Loucy (cell line): ENCODE results near the gene CP.

Experiments used
- H2AFZ ChIP-seq: fragments of 200-600 bp; sonication (generic); 2 replicates; pipeline ENCODE4 v1.6.0; 2016; ENCODE audit warnings: antibody characterized with exemption, mild to moderate bottlenecking, low read length, moderate library complexity
- H3F3A ChIP-seq: fragments of 200-600 bp; 2 replicates; pipeline ENCODE4 v1.6.0; 2016; ENCODE audit warnings: antibody characterized with exemption, low read depth, mild to moderate bottlenecking
- H3K27me3 ChIP-seq: fragments of 200-600 bp; sonication (generic); 2 replicates; pipeline ENCODE4 v1.6.1; 2014; ENCODE audit warnings: low read length, mild to moderate bottlenecking; ENCODE audit not compliant: insufficient read depth, poor library complexity, severe bottlenecking
- H3K36me3 ChIP-seq: fragments of 200-600 bp; sonication (generic); 2 replicates; pipeline ENCODE4 v1.6.1; 2016; ENCODE audit warnings: low read length; ENCODE audit not compliant: insufficient read depth
- H3K4me1 ChIP-seq: fragments of 200-600 bp; sonication (generic); 2 replicates; pipeline ENCODE4 v1.5.1; 2014; ENCODE audit warnings: low read length, mild to moderate bottlenecking; ENCODE audit not compliant: insufficient read depth, poor library complexity, severe bottlenecking
- H3K4me2 ChIP-seq: fragments of 200-600 bp; sonication (generic); 2 replicates; pipeline ENCODE4 v1.6.0; 2014; ENCODE audit warnings: antibody characterized with exemption, low read length, low read depth, mild to moderate bottlenecking; ENCODE audit not compliant: poor library complexity, severe bottlenecking
- H3K4me3 ChIP-seq: fragments of 200-600 bp; sonication (generic); 2 replicates; pipeline ENCODE4 v1.5.1; 2014; ENCODE audit warnings: low read length, mild to moderate bottlenecking, mixed read lengths; ENCODE audit not compliant: poor library complexity, severe bottlenecking
- H3K79me2 ChIP-seq: fragments of 200-600 bp; sonication (generic); 2 replicates; pipeline ENCODE4 v1.6.1; 2014; ENCODE audit warnings: low read length; ENCODE audit not compliant: insufficient read depth
- H3K9ac ChIP-seq: fragments of 200-600 bp; sonication (generic); 2 replicates; pipeline ENCODE4 v1.6.0; 2014; ENCODE audit warnings: mild to moderate bottlenecking, low read depth, low read length, moderate library complexity; ENCODE audit not compliant: poor library complexity, severe bottlenecking
- H3K9me2 ChIP-seq: fragments of 200-600 bp; sonication (generic); replicated peaks from 2 replicates; pipeline ENCODE4 v1.6.1; 2016; ENCODE audit warnings: low read depth, low read length, mixed read lengths
- H3K9me3 ChIP-seq: fragments of 200-600 bp; sonication (generic); 2 replicates; pipeline ENCODE4 v1.6.1; 2014; ENCODE audit warnings: mild to moderate bottlenecking, antibody characterized with exemption, low read length, low read depth; ENCODE audit not compliant: insufficient read depth
- H4K20me1 ChIP-seq: fragments of 200-600 bp; sonication (generic); 2 replicates; pipeline ENCODE4 v1.6.0; 2014; ENCODE audit warnings: antibody characterized with exemption, low read length, mild to moderate bottlenecking; ENCODE audit not compliant: insufficient read depth, poor library complexity, severe bottlenecking
- EZH2phosphoT487 ChIP-seq: fragments of 200-600 bp; IDR thresholded peaks from 2 replicates; pipeline ENCODE4 v1.6.1; 2018; ENCODE audit warnings: antibody characterized with exemption, mild to moderate bottlenecking, moderate library complexity, borderline replicate concordance
- TF ChIP-seq, protein P1 (sequence below): fragments of 200-600 bp; sonication (generic); conservative IDR thresholded peaks from 2 replicates; pipeline ENCODE4 v1.5.1; 2014; ENCODE audit warnings: mild to moderate bottlenecking, antibody characterized with exemption, low read length

The CP gene

DNA sequence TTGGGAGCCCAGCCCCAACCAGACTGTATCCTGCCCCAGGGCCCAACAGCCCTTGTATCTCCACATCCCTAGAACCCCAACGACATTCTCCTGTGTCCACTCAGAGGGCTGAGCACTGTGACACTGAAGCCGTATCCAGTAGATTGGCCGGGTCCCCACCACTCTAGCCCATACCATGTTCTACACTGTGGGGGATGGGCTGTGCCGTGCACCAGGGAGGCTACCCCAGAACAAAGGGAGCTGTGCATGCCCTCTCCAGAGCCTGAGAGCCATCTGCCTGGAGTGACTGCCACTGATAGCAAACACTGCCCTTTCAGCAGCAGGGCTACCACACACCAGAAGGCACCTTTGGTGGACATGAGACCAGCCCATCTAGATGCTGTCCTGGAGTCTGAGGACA lies 37.1 kb upstream of the CP start:
- Histone ChIP-seq H3K9me2 (no peaks in the 10 kb centered on the region), H3K9ac (no peak overlapping the region), H3F3A (no peaks in the 10 kb centered on the region), H2AFZ (no peak overlapping the region), H3K9me3 (no peaks in the 10 kb centered on the region), H3K4me1 (peaks cover 7% of the 10 kb centered on the region), H3K27me3 (no peaks in the 10 kb centered on the region), H3K4me2 (no peak overlapping the region), H4K20me1 (no peaks in the 10 kb centered on the region), H3K36me3 (no peaks in the 10 kb centered on the region), H3K79me2 (no peaks in the 10 kb centered on the region), H3K4me3 (no peak overlapping the region)
- TF ChIP-seq, protein P1, sequence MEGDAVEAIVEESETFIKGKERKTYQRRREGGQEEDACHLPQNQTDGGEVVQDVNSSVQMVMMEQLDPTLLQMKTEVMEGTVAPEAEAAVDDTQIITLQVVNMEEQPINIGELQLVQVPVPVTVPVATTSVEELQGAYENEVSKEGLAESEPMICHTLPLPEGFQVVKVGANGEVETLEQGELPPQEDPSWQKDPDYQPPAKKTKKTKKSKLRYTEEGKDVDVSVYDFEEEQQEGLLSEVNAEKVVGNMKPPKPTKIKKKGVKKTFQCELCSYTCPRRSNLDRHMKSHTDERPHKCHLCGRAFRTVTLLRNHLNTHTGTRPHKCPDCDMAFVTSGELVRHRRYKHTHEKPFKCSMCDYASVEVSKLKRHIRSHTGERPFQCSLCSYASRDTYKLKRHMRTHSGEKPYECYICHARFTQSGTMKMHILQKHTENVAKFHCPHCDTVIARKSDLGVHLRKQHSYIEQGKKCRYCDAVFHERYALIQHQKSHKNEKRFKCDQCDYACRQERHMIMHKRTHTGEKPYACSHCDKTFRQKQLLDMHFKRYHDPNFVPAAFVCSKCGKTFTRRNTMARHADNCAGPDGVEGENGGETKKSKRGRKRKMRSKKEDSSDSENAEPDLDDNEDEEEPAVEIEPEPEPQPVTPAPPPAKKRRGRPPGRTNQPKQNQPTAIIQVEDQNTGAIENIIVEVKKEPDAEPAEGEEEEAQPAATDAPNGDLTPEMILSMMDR: no peak
- no peak for TF ChIP-seq EZH2phosphoT487

DNA sequence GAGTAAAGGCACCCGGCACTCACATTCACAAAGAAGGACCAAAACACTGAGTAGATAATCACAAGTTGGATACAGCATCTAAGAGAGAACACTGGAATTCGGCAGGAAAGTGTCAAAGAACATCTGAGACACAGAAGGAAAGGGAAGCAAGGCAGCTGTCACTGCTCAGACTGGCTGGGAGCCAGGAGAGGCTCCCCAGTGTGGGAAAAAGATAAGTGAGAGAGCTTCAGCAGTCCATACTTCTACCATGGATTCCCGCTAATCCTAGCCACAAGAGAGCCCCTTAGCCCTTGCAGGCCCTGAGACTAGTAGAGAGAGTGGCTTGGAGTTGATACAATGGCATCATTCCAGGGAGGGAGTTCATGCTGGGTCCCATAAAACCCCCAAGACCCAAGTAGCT lies 36.7 kb upstream of the CP start:
- Histone ChIP-seq H3F3A (no peaks in the 10 kb centered on the region), H2AFZ (no peak overlapping the region), H3K4me3 (no peak overlapping the region)

DNA sequence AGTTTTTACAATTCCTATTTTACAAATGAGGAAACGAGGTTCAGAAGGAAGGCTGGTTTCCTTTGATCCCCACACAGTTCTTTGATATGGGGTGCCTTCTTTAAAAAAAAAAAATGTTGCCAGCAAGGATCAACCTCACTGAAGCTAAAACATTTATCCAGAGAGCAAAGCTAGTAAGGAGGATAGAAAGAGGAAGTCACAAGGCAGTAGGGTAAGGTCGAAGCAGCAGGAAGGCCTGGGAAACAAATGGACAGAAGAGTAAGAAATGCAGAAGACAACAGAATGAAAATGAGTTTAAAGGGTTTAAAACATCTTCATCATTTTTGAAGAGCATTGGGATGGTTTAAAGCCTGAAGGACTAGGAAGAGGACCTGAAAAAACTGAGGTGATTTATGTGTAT lies 30.6 kb upstream of the CP start:
- Histone ChIP-seq H3K27me3 (no peaks in the 10 kb centered on the region), H3K36me3 (no peaks in the 10 kb centered on the region), H2AFZ (no peak overlapping the region), H3K9me3 (no peaks in the 10 kb centered on the region), H3K9me2 (no peaks in the 10 kb centered on the region), H3K9ac (no peak overlapping the region), H3K4me2 (no peak overlapping the region), H3K79me2 (no peaks in the 10 kb centered on the region), H3F3A (0 out of 2 replicates have a peak, but pooled peaks cover 2% of the 10 kb centered on the region), H3K4me1 (peaks cover 23% of the 10 kb centered on the region), H4K20me1 (no peaks in the 10 kb centered on the region), H3K4me3 (no peak overlapping the region)
- TF ChIP-seq, protein P1: no peak
- no peak for TF ChIP-seq EZH2phosphoT487

More for the DNA sequence above, 36.7 kb upstream of the CP start:
- H3K27me3 ChIP-seq: no peaks in the 10 kb centered on the region
- no peaks in the 10 kb centered on the region for H3K79me2 ChIP-seq
- peaks cover 7% of the 10 kb centered on the region for H3K4me1 ChIP-seq
- H3K4me2 ChIP-seq: no peak overlapping the region
- H3K9ac ChIP-seq: no peak overlapping the region
- H3K9me3 ChIP-seq: no peaks in the 10 kb centered on the region
- H4K20me1 ChIP-seq: no peaks in the 10 kb centered on the region
- no peak for TF ChIP-seq EZH2phosphoT487
- TF ChIP-seq, protein P1: no peak
- H3K9me2 ChIP-seq: no peaks in the 10 kb centered on the region
- H3K36me3 ChIP-seq: no peaks in the 10 kb centered on the region
